OCI-M1 (cell line): ENCODE results near the gene CHD2.

Experiments
- DNase-seq: peaks from one replicate; lab custom pipeline; 2025; lab: John Stamatoyannopoulos, UW

Gene CHD2

GRCh38 chr15:92962914-92963313 is 62.8 kb downstream of the CHD2 start:
- DNase-seq, result no peak

GRCh38 chr15:92963794-92964193 is 63.7 kb downstream of the CHD2 start:
- no peak for DNase-seq

- DNase-seq, result peak; percentile 34
Observed at GRCh38 chr15:92968926-92969651, 69.0 kb downstream of the CHD2 start.

GRCh38 chr15:92970656-92971055 is 70.5 kb downstream of the CHD2 start:
- no peak for DNase-seq

- DNase-seq, result no peak
Observed at GRCh38 chr15:92971081-92971480, 71.0 kb downstream of the CHD2 start.

- peak; percentile 79 for DNase-seq
Observed at GRCh38 chr15:92971713-92972112, 71.6 kb downstream of the CHD2 start.

GRCh38 chr15:92974183-92974915 is 74.2 kb downstream of the CHD2 start:
- no peak for DNase-seq

GRCh38 chr15:92979011-92979701 is 79.0 kb downstream of the CHD2 start:
- no peak for DNase-seq

- no peak for DNase-seq
Observed at GRCh38 chr15:92981333-92981732, 81.2 kb downstream of the CHD2 start.

- no peak for DNase-seq
Observed at GRCh38 chr15:92984161-92984560, 84.0 kb downstream of the CHD2 start.

GRCh38 chr15:92989470-92989869 is 89.3 kb downstream of the CHD2 start:
- no peak for DNase-seq

GRCh38 chr15:92990031-92990430 is 89.9 kb downstream of the CHD2 start:
- DNase-seq, result no peak

- no peak for DNase-seq
Observed at GRCh38 chr15:92992720-92993119, 92.6 kb downstream of the CHD2 start.

- DNase-seq, result no peak
Observed at GRCh38 chr15:92997821-92998220, 97.7 kb downstream of the CHD2 start.

GRCh38 chr15:93001156-93001555 is 101.0 kb downstream of the CHD2 start:
- DNase-seq, result no peak

- peak; percentile 7 for DNase-seq
Observed at GRCh38 chr15:93001881-93002280, 101.8 kb downstream of the CHD2 start.

GRCh38 chr15:93005133-93005532 is 105.0 kb downstream of the CHD2 start:
- DNase-seq, result no peak

GRCh38 chr15:93007994-93008393 is 107.9 kb downstream of the CHD2 start:
- no peak for DNase-seq

- DNase-seq, result no peak
Observed at GRCh38 chr15:93012786-93013185, 112.7 kb downstream of the CHD2 start.

GRCh38 chr15:93017526-93017925 is 117.4 kb downstream of the CHD2 start:
- no peak for DNase-seq

GRCh38 chr15:93018574-93018973 is 118.5 kb downstream of the CHD2 start:
- no peak for DNase-seq

GRCh38 chr15:93019090-93019489 is 119.0 kb downstream of the CHD2 start:
- DNase-seq, result no peak

GRCh38 chr15:93019971-93020370 is 119.8 kb downstream of the CHD2 start:
- DNase-seq, result no peak
